Measurements from ENCODE around the gene KCNJ2.

The KCNJ2 gene

DNA sequence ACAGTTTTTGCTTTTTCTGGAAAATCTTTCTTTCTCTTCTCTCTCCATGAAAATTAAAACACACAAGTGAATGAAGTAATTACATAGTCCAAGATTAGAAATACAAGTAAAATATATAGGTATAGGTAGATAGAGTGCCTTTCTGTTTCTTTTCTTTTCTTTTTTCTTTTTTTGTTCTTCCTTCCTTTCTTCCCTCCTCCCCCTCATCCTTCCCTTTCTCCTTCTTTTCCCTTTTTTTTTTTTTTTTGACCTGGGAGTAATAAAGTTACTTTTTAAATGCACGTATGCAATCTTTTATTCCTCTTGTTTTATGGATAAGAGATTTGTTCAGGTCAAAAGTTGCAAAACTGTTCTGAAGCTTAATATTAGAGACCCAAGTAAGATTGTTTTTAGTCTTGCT lies 34.6 kb upstream of the KCNJ2 start:
- Mint-ChIP-seq H3K27ac (peak overlapping the region in 1 of 3 experiments; percentile 62), H3K4me1 (peaks cover 41% of the 10 kb centered on the region), H3K9me3 (no peaks in the 10 kb centered on the region), H3K4me3 (no peak overlapping the region), H3K36me3 (ENCODE audit: low read depth) (peaks cover 9% of the 10 kb centered on the region), H3K27me3 (ENCODE audit: low read depth) (no peaks in the 10 kb centered on the region)
- TF ChIP-seq, protein P1, sequence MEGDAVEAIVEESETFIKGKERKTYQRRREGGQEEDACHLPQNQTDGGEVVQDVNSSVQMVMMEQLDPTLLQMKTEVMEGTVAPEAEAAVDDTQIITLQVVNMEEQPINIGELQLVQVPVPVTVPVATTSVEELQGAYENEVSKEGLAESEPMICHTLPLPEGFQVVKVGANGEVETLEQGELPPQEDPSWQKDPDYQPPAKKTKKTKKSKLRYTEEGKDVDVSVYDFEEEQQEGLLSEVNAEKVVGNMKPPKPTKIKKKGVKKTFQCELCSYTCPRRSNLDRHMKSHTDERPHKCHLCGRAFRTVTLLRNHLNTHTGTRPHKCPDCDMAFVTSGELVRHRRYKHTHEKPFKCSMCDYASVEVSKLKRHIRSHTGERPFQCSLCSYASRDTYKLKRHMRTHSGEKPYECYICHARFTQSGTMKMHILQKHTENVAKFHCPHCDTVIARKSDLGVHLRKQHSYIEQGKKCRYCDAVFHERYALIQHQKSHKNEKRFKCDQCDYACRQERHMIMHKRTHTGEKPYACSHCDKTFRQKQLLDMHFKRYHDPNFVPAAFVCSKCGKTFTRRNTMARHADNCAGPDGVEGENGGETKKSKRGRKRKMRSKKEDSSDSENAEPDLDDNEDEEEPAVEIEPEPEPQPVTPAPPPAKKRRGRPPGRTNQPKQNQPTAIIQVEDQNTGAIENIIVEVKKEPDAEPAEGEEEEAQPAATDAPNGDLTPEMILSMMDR (IDR thresholded peaks at IDR 0.05; ENCODE audit: unreplicated experiment in 3 of 3) = no peak

DNA sequence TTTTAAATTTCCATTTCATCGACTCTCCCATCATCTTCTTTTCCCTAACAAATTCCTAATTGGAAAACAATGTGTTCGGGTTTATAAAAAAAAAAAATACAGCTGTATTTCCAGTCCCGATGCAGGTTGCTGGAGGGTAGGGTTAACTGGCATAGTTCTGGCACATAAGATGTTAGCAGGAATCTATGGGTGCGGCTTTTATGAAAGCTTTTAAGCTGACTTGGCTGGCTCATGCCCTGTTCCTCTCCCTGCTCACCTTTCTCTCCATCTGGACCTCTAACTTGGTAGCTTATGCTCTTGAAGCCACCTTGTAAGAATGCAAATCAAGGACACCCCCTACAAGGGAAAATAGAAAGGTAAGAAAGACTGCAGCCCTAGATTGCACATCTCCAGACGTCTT lies 33.2 kb upstream of the KCNJ2 start:
- H3K4me3 Mint-ChIP-seq = no peak overlapping the region
- H3K36me3 Mint-ChIP-seq (ENCODE audit: low read depth) = peaks cover 9% of the 10 kb centered on the region
- TF ChIP-seq, protein P1 (IDR thresholded peaks at IDR 0.05; ENCODE audit: unreplicated experiment in 3 of 3) = no peak
- H3K27me3 Mint-ChIP-seq (ENCODE audit: low read depth) = no peaks in the 10 kb centered on the region
- H3K4me1 Mint-ChIP-seq = peaks cover 43% of the 10 kb centered on the region
- peak overlapping the region in 1 of 3 experiments; percentile 18 for H3K27ac Mint-ChIP-seq
- no peaks in the 10 kb centered on the region for H3K9me3 Mint-ChIP-seq

DNA sequence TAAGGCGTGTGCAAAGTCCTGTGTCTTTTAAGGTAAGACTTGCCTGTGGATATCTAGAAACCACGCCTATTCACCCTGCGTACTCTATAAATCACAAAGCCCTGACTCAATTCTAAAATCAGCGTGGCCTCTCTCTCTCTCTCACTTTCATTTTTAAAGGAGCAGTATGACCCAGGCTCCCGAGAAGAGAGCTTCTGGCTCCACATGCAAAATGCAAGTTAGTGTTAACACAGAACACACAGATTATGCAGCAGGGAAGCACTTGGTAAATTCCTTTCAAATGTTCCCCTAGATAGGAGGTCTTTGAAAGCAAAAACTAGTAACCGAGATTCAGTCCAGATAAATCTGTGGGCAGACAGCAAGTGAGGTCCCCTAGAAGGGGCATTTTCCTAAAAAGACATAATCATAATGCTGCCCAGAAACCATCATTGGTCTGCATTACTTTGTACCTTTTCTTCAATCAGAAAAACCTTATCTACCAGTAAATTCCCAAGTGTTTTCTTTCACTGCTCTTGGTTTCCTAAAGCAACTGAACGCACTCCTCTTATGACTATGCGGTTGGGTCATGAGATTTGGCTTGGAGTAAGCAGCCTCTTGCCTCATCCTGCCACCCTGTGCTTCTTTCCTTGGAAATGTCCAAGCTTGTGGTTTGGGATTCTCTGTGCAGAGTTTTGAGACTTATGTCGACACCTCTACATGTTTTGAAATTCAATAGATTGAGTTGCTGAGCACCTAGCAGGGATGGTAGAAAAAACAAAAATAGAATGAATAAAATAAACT lies 31.7 kb upstream of the KCNJ2 start:
- no peaks in the 10 kb centered on the region for H3K27me3 Mint-ChIP-seq (ENCODE audit: low read depth)
- H3K9me3 Mint-ChIP-seq = no peaks in the 10 kb centered on the region
- peaks cover 42% of the 10 kb centered on the region for H3K4me1 Mint-ChIP-seq
- H3K27ac Mint-ChIP-seq = peak overlapping the region; percentile 87 to 91 (median 88)
- TF ChIP-seq, protein P1 (IDR thresholded peaks at IDR 0.05; ENCODE audit: unreplicated experiment in 3 of 3) = no peak
- H3K36me3 Mint-ChIP-seq (ENCODE audit: low read depth) = peaks cover 1% of the 10 kb centered on the region
- peak overlapping the region; percentile 15 to 68 (median 38) for H3K4me3 Mint-ChIP-seq

DNA sequence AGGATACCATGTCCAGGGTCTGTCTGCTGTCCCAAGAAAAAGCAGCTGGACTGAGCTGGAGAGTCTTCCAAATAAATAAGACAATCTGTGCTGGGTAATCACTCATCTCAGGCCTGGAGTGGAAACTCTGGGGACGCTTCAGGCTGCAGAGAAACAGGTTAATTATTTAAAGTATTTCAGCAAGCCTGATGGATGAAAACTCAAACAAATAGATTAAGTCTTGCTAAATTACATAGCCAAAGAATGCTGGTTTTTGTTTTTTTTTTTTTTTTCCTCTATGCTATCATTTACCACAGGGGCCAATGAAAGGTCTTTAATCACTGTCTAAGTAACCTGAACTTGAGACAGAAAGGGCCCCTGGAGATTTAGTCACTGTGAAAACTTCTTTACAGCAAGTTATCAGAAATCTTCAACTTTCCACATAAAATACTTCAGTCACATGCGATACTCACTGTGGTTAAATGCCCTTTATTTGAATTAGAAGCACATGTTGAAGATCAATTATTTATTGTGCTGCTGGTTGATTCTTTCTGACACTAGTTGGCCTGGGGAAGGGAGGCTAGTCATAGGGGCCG lies 31.0 kb upstream of the KCNJ2 start:
- Mint-ChIP-seq H3K9me3 (no peaks in the 10 kb centered on the region), H3K36me3 (ENCODE audit: low read depth) (no peaks in the 10 kb centered on the region), H3K4me1 (peaks cover 42% of the 10 kb centered on the region), H3K4me3 (peak overlapping the region in 2 of 3 experiments; percentile 27 to 42), H3K27ac (peak overlapping the region; percentile 87 to 91 (median 88)), H3K27me3 (ENCODE audit: low read depth) (no peaks in the 10 kb centered on the region)
- TF ChIP-seq, protein P1 (IDR thresholded peaks at IDR 0.05; ENCODE audit: unreplicated experiment in 3 of 3) = no peak

DNA sequence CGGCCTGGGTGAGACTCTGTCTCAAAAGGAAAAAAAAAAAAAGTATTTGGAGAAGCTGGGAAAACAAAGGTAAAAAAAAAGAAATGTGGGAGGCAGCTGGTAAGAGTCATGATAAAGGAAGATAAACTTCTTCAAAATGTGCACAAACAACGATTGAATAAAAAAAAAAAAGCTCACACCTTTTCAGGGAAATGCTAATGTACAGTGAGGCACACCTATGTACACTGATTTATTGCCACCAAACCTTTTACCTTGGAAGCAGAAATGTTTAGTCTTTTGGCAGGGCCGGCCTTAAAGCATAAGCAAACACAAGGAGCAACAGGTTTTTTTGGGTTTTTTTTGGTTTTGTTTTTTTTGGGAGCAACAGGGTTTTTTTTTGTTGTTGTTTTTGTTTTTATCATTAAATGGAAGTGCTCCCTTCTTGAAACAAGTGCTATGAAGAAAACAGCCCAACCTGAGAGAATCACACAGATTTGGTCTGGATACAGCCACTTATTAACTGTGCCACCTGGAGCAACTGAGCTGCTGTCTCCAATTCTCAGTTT lies 29.8 kb upstream of the KCNJ2 start:
- Mint-ChIP-seq H3K9me3 (no peaks in the 10 kb centered on the region), H3K27me3 (ENCODE audit: low read depth) (no peaks in the 10 kb centered on the region), H3K27ac (peak overlapping the region in 1 of 3 experiments; percentile 87), H3K4me1 (peaks cover 42% of the 10 kb centered on the region), H3K36me3 (ENCODE audit: low read depth) (no peaks in the 10 kb centered on the region), H3K4me3 (no peak overlapping the region)
- TF ChIP-seq, protein P1 (IDR thresholded peaks at IDR 0.05; ENCODE audit: unreplicated experiment in 3 of 3) = no peak
